Measurements from ENCODE around the gene TIMD4.

DNA sequence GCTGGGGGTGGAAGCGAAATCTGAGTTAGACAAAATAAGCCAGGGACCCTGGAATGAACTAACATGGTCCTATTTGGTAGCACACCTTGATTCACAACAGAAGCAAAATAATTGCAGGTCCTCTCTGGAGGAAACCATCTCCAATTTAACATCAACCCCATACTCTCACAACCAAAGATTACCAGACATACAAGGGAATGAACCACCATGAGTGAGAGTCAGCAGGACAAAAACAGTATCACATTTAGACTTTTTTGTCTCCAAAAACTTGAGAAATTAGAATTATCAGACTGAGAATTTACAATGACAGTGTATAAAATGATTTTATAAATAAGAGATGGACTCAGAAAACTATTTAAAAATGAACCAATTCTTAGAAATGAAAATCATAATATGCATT lies 91.8 kb downstream of the TIMD4 start:
- TF ChIP-seq EP300 (IDR thresholded peaks at IDR 0.05; ENCODE audit: borderline replicate concordance), result no peak
- TF ChIP-seq, protein P1, sequence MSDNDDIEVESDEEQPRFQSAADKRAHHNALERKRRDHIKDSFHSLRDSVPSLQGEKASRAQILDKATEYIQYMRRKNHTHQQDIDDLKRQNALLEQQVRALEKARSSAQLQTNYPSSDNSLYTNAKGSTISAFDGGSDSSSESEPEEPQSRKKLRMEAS (IDR thresholded peaks at IDR 0.05), result no peak
- TF ChIP-seq TAF1 (IDR thresholded peaks at IDR 0.05; ENCODE audit: low read depth), result no peak
- no peak for TF ChIP-seq FOXM1 (IDR thresholded peaks at IDR 0.05; ENCODE audit: borderline replicate concordance, low read depth)
- TF ChIP-seq, protein P2, sequence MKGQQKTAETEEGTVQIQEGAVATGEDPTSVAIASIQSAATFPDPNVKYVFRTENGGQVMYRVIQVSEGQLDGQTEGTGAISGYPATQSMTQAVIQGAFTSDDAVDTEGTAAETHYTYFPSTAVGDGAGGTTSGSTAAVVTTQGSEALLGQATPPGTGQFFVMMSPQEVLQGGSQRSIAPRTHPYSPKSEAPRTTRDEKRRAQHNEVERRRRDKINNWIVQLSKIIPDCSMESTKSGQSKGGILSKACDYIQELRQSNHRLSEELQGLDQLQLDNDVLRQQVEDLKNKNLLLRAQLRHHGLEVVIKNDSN (IDR thresholded peaks at IDR 0.05), result no peak
- TF ChIP-seq RAD21 (IDR thresholded peaks at IDR 0.05; ENCODE audit: low read depth), result no peak

All from Ishikawa (cell line).